Activated CD4-positive, alpha-beta T cell treated with anti-CD3 and anti-CD28 coated beads for 24 hours (primary cell): ENCODE data around the gene MEGF6.

ENCODE experiments used
- DNase-seq, 2 donors: peaks; one replicate each; pipeline ENCODE4 v3.0.0-alpha.2; 2020; ENCODE audit warnings: low read depth in 2 of 2

The MEGF6 gene

DNA sequence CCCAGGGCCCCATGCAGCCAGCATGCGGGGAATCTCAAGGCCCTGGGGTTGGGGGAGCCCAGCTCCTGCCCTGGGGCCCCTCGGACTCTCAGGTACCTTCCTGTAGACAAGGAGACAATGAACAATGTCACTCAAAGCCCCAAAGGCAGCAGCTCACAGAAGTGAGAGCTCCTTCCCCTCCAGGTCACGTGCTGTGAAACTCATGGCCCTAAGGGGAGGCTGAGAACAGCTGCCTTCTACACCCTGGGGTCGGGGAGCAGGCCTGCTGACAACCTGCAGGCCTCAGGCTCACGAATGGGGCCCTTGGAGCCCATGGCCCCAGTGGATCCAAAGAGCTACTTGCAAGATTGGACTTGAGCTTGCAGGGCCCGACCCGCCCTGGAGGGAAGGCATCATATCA, 3.2 kb downstream of the MEGF6 start:
- DNase-seq = no peak

DNA sequence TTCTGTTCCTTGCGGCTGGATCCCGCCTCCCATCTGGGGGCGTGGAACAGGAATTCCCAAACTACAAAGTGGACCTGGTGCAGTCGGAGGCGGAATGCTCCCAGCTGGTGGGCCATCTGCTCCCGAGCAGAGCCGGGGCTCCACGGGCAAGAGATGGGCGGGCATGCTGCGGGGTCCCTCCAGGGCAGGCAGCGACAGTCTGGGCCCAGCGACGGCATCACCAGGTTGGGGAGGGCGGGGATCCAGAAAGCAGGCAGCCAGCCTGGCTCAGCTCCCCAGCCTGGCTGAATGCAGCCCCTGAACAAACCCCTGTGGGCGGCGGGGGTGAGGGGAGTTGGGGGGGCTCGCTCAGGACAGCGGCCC, 3.6 kb downstream of the MEGF6 start:
- DNase-seq = no peak

DNA sequence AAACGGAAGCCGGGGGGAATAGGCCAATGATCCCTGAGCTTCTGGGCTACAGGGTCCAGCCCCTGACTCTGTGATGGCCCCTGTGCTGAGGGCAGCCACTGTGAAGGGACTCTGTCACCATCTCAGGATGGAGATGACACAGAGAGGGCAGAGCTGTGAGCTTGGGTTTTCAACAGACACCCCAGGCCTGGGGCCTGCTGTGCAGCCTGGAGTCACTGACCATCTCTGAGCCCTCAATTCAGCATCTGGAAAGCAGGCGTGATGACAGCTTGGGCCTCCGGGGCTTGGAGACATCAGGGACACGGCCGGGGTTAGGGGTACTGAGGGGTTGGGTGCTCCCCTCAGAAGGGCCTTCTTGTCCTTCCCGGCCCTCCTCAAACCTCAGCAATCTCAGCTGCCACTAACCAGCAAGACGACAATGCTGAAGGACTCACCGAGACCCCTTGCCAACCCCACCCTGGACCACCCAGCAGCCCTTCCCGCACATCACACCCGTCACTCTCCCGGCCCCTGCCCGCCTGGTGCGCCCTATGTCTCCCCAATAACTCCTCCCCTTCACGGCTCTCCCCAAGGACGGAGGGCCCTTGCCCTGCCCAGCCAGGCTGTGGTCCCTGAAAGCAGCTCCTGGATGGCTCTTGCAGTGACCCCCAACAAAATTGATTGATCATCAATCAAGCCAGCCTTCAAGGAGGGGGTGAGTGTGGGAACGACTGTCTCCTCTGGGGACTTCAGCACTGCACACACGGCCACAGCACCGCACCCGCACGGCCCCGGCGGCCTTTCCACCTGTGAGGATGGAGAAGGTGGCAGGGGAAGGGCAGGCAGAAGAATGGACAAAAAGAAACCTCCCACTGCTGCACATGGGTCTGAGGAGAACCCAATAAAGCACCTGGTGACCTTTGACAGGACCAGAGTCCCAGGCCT, 4.3 kb downstream of the MEGF6 start:
- DNase-seq = no peak

GRCh38 chr1:3604997-3605823, 6.1 kb downstream of the MEGF6 start:
- DNase-seq = no peak

DNA sequence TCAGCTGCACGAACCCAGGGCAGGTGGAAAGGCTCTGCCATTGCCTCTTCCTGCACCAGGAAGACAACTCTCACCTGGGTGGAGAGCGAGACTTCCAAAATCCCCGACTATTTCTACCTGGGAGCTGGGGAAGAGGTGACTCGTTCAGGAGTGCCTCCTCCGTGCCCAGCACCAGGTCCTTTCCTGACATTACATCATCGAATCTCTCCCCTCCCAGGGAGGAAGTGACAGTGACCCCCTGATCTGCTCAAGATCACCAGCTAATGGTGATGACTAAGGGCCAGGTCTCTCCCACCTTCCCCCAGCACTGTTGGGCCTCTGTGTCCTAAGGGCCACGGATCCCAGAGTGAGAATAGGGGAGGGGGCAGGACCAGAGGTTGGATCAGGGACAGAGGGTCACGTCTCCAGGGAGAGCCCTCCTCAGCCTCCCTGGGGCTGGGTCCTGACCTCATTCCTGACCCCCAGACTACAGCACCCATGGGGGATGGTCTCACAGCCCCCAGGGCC, 6.8 kb downstream of the MEGF6 start:
- DNase-seq = no peak

GRCh38 chr1:3603571-3604467, 7.5 kb downstream of the MEGF6 start:
- DNase-seq = no peak

DNA sequence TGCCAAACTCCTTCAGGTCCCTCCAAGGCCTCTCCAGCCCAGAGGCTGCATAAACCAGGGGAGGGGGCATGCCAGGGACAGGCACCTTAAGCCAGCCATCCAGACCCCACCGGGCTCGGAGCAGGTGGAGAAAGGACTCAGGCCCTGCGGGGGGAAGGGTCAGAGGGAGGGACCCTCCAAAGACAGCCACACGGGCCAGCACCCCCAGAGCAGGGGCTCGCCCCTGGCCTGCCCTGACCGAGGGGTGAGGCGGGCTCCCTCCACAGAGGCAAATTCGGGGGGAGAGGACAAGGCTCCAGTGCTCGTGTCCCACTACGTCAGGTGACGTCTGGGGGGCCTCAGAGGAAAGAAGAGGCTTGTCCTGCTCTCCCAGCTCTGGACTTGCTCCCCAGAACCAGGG, 8.2 kb downstream of the MEGF6 start:
- DNase-seq = no peak

- DNase-seq = no peak
Observed at GRCh38 chr1:3602375-3602774, 8.9 kb downstream of the MEGF6 start.

DNA sequence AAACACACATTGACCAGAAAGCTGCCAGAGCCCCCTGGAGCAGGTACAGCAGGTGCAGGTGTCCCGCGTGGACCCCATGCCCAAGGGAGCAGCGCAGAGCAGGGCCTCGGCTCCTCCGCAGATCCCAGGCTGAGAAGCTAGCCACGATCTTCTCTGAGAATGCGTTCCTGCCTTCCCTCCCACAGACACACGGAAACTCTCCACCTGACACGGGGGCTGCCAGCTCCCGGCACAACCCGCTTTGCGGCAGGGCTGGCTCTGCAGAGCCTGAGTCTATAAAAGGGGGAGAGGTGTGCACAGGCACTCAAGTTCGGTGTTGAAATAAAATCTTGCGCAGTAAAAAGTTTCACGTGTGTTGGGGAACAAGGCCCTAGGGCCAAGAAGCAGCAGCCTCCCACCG, 9.6 kb downstream of the MEGF6 start:
- no peak for DNase-seq

DNA sequence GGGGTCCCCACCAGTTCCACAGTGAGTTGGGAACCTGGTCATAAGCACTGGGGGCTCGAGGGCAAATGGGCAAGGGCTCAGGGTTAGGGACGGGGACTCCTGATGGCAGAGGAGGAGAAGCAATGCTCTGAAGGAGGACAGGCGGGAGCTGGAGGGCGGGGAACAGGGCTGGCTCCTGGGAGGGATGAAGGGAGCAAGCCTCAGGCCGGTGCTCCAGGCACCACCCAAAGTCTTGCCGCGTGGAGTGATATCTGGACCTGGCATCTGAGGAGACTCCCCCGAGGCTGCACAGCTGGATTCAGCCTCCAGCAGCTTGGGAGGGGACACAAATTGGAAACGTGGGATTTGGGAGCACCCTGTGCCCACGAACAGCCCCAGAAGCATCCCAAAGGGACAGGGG, 11.0 kb downstream of the MEGF6 start:
- DNase-seq = no peak

- DNase-seq = no peak
Observed at GRCh38 chr1:3599816-3600215, 11.5 kb downstream of the MEGF6 start.

- DNase-seq = no peak
Observed at GRCh38 chr1:3599286-3599811, 12.0 kb downstream of the MEGF6 start.

- DNase-seq = no peak
Observed at GRCh38 chr1:3598522-3599285, 12.6 kb downstream of the MEGF6 start.

DNA sequence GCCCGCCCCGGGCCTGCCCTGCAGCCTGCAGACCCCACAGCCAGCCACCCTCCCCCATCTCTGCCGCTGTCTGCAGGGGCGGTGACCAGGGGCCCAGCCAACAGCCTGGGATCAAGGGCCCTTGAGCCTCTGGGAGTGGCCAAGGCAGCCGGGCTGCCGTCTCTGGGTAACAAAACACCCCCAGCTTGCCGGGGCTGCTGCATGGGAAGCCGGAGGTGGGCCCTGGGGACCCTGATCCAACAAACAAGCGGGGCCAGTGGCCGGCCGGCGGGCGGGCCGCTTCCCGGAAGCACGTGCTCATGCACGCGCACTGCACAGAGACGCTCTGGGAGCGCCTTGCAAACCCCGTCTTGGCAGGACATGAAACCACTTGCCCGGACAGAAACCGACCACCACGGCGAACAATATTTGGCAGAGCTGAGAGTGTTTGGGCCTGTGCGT, 13.2 kb downstream of the MEGF6 start:
- no peak for DNase-seq

DNA sequence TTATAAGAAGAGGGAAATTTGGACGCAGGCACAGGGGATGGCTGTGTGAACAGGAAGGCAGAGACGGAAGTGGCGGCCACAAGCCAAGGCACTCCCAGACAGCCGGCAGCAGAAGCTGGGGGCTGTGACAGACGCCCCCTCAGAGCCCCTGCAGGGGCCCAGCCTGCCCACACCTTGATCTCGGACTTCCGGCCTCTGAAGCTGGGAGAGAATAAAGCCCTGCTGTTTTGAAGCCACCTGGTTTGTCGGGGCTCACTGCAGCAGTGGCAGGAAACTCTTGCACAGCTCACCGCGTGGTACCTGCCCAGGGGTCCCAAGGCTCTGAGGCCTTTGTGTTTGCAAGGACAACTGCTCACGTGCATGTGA, 13.7 kb downstream of the MEGF6 start:
- no peak for DNase-seq

DNA sequence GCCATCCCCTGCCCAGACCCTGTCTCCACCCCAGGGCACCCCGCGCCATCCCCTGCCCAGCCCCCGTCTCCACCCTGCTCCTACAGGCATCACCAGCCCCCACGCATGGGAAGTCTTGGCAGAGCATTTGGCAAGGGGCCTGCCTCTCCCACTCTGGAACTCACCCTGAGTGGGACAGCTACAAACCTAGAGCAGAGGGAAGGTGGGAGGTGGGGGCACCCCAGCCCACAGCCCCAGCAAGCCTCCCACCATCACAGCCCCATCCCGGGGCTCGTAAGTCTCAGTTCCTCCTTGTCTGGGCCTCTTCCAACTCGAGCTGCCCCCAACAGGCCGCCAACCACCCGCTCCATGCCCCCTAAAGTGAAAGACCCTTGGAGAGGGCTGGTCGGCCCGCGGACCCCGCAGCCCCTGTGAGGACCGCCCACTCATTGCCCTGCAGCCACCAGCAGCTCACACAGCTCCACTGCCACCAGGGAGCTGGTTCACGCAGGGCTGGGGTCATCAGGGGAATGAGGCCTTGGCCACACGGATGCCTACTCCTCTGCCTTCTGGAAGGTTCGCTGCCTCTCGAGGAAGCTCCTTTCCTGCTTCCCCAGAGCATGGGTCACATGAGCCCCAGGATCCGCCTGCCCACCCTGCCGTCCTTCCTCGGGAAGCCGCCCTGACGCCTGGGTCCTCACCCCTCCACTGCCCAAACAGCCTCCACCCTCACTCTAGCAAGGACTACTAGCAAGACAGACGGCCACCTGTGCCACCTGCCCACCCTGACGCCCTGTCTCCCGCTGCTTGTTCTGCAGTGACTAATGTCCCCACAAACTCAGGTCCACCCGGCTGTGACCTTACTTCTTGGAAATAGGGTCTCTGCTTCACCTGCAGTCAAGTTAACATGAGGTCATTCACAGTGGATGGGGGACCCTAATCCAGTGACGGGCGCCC, 14.4 kb downstream of the MEGF6 start:
- DNase-seq = no peak

DNA sequence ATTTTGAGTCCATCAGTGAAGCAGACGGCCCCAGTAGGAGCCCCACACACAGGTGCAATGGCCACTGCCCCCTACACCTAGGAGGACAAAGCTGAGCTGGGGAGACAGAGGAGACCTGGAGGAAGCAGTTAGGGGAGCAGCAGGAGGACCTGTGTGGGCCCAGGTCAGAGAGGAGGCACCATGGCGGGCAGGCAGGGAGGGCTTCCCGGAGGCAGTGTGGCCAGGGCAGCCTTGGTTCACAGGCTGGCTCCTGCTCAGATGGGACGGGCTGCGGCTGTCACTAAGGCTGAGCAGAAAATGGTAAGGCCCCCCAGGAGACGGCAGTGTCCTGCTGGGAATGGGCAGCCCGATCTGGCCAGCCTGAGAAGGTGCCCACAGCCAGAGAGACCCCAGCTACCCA, 15.4 kb downstream of the MEGF6 start:
- no peak for DNase-seq

- DNase-seq = no peak
Observed at GRCh38 chr1:3594706-3595377, 16.5 kb downstream of the MEGF6 start.

- DNase-seq = no peak
Observed at GRCh38 chr1:3593745-3594144, 17.6 kb downstream of the MEGF6 start.
